HG03095 (cell line): Measurements from ENCODE around the gene CFAP221.

Experiments
- ATAC-seq: cut with Tn5 transposase; IDR thresholded peaks from one replicate; pipeline ENCODE4 v1.9.1; 2021; ENCODE audit warnings: moderate library complexity; ENCODE audit not compliant: unreplicated experiment

The CFAP221 gene

GRCh38 chr2:119536211-119536610 is 8.0 kb upstream of the CFAP221 start:
- ATAC-seq, result no peak

GRCh38 chr2:119536707-119537106 is 7.5 kb upstream of the CFAP221 start:
- no peak for ATAC-seq

- ATAC-seq, result no peak
Observed at GRCh38 chr2:119537792-119538191, 6.5 kb upstream of the CFAP221 start.

GRCh38 chr2:119541476-119541875 is 2.8 kb upstream of the CFAP221 start:
- no peak for ATAC-seq

- no peak for ATAC-seq
Observed at GRCh38 chr2:119544939-119545475, 758 bp downstream of the CFAP221 start.

- ATAC-seq, result no peak
Observed at GRCh38 chr2:119545754-119546446, 1.7 kb downstream of the CFAP221 start.

GRCh38 chr2:119546447-119546767 is 2.2 kb downstream of the CFAP221 start:
- no peak for ATAC-seq

GRCh38 chr2:119548516-119549120 is 4.4 kb downstream of the CFAP221 start:
- ATAC-seq, result no peak

GRCh38 chr2:119549241-119549640 is 5.0 kb downstream of the CFAP221 start:
- ATAC-seq, result no peak

- ATAC-seq, result no peak
Observed at GRCh38 chr2:119550346-119550745, 6.1 kb downstream of the CFAP221 start.

- no peak for ATAC-seq
Observed at GRCh38 chr2:119550856-119551255, 6.6 kb downstream of the CFAP221 start.

GRCh38 chr2:119552902-119553301 is 8.7 kb downstream of the CFAP221 start:
- ATAC-seq, result no peak

GRCh38 chr2:119553687-119554344 is 9.6 kb downstream of the CFAP221 start:
- ATAC-seq, result no peak

- ATAC-seq, result no peak
Observed at GRCh38 chr2:119565481-119565880, 21.2 kb downstream of the CFAP221 start.

GRCh38 chr2:119567292-119567691 is 23.0 kb downstream of the CFAP221 start:
- ATAC-seq, result no peak

- ATAC-seq, result peak; percentile 98
Observed at GRCh38 chr2:119574108-119574815, 30.0 kb downstream of the CFAP221 start.

- no peak for ATAC-seq
Observed at GRCh38 chr2:119574864-119575263, 30.6 kb downstream of the CFAP221 start.

- ATAC-seq, result no peak
Observed at GRCh38 chr2:119575439-119575838, 31.2 kb downstream of the CFAP221 start.

- no peak for ATAC-seq
Observed at GRCh38 chr2:119579424-119580295, 35.4 kb downstream of the CFAP221 start.

GRCh38 chr2:119580550-119581072 is 36.4 kb downstream of the CFAP221 start:
- no peak for ATAC-seq
